OCI-LY1 (cell line): ENCODE measurements around the gene DCLK1.

ENCODE experiments used
- EZH2 ChIP-seq: fragments of 200-600 bp; sonication (generic), shearing (Covaris generic); IDR thresholded peaks from 2 replicates; pipeline ENCODE4 v1.8.0; 2017; ENCODE audit warnings: borderline replicate concordance, mixed run types, mild to moderate bottlenecking, antibody characterized with exemption, low read length, moderate library complexity, mixed read lengths
- TF ChIP-seq, protein P1 (sequence below): fragments of 200-600 bp; sonication (generic), shearing (Covaris generic); IDR thresholded peaks from 2 replicates; pipeline ENCODE4 v1.5.1; 2017; ENCODE audit warnings: mild to moderate bottlenecking, antibody characterized with exemption, low read length, moderate library complexity, mixed read lengths

DNA sequence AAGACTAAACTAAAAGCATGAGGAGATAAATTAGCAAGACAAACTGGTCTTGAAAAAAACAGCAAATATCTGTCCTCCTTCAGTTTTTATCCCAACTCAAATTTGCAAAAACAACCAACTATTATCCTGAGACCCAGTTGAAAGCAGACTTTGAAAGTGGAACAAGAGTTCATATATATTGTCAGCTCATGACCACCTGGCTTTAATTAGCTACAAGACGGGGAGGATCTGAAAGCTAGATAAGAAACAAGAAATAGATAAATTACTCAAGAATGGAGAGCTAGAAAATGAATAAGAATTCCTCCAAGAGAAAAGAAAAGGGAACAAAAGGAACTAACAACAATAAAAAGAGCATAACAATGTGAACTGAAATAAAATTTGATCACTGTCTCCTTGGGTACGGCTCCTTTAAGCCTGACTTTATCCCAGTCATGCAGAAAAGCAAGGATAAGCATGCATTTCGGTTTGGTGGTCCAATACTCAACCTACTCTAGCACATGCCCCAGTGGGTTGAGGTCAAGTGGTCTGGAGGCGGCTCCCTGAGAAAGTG is 246.9 kb downstream of the DCLK1 start:
- TF ChIP-seq, protein P1, sequence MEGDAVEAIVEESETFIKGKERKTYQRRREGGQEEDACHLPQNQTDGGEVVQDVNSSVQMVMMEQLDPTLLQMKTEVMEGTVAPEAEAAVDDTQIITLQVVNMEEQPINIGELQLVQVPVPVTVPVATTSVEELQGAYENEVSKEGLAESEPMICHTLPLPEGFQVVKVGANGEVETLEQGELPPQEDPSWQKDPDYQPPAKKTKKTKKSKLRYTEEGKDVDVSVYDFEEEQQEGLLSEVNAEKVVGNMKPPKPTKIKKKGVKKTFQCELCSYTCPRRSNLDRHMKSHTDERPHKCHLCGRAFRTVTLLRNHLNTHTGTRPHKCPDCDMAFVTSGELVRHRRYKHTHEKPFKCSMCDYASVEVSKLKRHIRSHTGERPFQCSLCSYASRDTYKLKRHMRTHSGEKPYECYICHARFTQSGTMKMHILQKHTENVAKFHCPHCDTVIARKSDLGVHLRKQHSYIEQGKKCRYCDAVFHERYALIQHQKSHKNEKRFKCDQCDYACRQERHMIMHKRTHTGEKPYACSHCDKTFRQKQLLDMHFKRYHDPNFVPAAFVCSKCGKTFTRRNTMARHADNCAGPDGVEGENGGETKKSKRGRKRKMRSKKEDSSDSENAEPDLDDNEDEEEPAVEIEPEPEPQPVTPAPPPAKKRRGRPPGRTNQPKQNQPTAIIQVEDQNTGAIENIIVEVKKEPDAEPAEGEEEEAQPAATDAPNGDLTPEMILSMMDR, result no peak
- no peak for TF ChIP-seq EZH2
